GM18907 (cell line): ENCODE data around the gene CHI3L2.

Experiments used
- ATAC-seq: cut with Tn5 transposase; IDR thresholded peaks from one replicate; pipeline ENCODE4 v1.9.1; 2021; ENCODE audit warnings: mild to moderate bottlenecking, moderate library complexity; ENCODE audit not compliant: unreplicated experiment

CHI3L2 gene

GRCh38 chr1:111286912-111287311 lies 59.4 kb downstream of the CHI3L2 start:
- ATAC-seq = no peak

GRCh38 chr1:111289371-111289770 lies 61.9 kb downstream of the CHI3L2 start:
- ATAC-seq = no peak

GRCh38 chr1:111290104-111290503 lies 62.6 kb downstream of the CHI3L2 start:
- ATAC-seq = no peak

- ATAC-seq = no peak
Observed at GRCh38 chr1:111290630-111291029, 63.1 kb downstream of the CHI3L2 start, which contains the start of gene CHIA. Gene CHIA (plus strand): TSS chr1:111290851. CDS start chr1:111310468, 19,617 bp downstream.
